ENCODE measurements around the gene MED27. TPM values are rescaled to one million over a fixed set of nuclear protein-coding genes. Genes with fewer than 3 reads are reported as not detected.

Gene MED27
- total and polyA plus RNA-seq, 2 of the 4 experiments (the other 2 are of a cell fraction), result 50.2 to 63.4 TPM

DNA sequence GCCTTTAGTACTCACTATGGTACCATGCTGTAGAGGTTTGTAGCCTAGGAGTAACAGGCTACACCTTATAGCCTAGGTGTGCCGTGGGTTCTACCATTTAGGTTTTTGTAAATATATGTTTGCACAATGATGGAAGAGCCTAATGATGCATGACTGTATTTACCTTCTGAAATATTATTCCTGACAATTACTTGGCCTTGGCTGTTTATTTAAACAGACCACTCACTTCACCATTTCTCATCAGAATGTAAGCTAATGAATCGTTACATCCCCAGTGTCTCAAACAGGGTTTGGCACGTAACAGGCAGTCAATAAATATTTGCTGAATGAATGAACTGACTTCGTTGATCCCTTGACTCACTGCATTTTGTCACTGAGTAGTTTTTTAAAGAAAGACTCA lies 93.1 kb downstream of the MED27 start:
- H2AFZ ChIP-seq (replicated peaks; ENCODE audit: low read length, poor library complexity), result no peak overlapping the region
- H3K18ac ChIP-seq (ENCODE audit: low read depth, low read length), result no peak overlapping the region
- CTCF ChIA-PET, result interaction anchor here (0.6 to 1.3 kb wide), 2 partner anchors 22 to 83 kb away, joined by 3 read pairs; no protein-coding TSS in a partner anchor
- no TSS peak for BruUV-seq (replicated peaks)
- no peak overlapping the region for H3K56ac ChIP-seq (ENCODE audit: extremely low read depth, insufficient read depth, low read length)
- no peak overlapping the region for H2BK120ac ChIP-seq (ENCODE audit: low read depth, low read length)
- H3K9me1 ChIP-seq (ENCODE audit: insufficient read depth, low read length), result peaks cover 11% of the 10 kb centered on the region
- H3K27ac ChIP-seq (ENCODE audit: insufficient read depth, low read length), result no peak overlapping the region
- H4K20me1 ChIP-seq (ENCODE audit: insufficient read depth, low read length), result peaks cover 7% of the 10 kb centered on the region; the same call in 1 of the 2 replicates
- no peak overlapping the region for H3K4me2 ChIP-seq (ENCODE audit: low read depth, low read length)
- no peaks in the 10 kb centered on the region for H3K36me3 ChIP-seq (ENCODE audit: control insufficient read depth, insufficient read depth, low read length)
- H3K14ac ChIP-seq (replicated peaks; ENCODE audit: low read depth, low read length), result no peak overlapping the region
- intact Hi-C loops (cut with micrococcal nuclease), result no loop called here
- no peak overlapping the region for H4K8ac ChIP-seq (ENCODE audit: low read depth in 2 of 2, low read length in 2 of 2)
- peaks cover 2% of the 10 kb centered on the region for H3K4me1 ChIP-seq (ENCODE audit: control insufficient read depth, insufficient read depth, low read length)
- no peak overlapping the region for H2BK20ac ChIP-seq (ENCODE audit: low read depth, low read length)
- no peak overlapping the region for H4K5ac ChIP-seq (ENCODE audit: low read depth, low read length)
- no CpG with 5 or more reads among the region's 4 CpGs for WGBS, 2 experiments (ENCODE audit: extremely low coverage in 2 of 2, insufficient read length in 1 of 2)
- TF ChIP-seq POLR2A (IDR thresholded peaks at IDR 0.05; ENCODE audit: low read depth, low read length), result no peak
- TF ChIP-seq, protein P1, sequence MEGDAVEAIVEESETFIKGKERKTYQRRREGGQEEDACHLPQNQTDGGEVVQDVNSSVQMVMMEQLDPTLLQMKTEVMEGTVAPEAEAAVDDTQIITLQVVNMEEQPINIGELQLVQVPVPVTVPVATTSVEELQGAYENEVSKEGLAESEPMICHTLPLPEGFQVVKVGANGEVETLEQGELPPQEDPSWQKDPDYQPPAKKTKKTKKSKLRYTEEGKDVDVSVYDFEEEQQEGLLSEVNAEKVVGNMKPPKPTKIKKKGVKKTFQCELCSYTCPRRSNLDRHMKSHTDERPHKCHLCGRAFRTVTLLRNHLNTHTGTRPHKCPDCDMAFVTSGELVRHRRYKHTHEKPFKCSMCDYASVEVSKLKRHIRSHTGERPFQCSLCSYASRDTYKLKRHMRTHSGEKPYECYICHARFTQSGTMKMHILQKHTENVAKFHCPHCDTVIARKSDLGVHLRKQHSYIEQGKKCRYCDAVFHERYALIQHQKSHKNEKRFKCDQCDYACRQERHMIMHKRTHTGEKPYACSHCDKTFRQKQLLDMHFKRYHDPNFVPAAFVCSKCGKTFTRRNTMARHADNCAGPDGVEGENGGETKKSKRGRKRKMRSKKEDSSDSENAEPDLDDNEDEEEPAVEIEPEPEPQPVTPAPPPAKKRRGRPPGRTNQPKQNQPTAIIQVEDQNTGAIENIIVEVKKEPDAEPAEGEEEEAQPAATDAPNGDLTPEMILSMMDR (conservative IDR thresholded peaks at IDR 0.05; ENCODE audit: low read depth, low read length), result no peak
- no peak for TF ChIP-seq RFX5 (IDR thresholded peaks at IDR 0.05; ENCODE audit: low read depth, low read length)
- TF ChIP-seq CEBPB (IDR thresholded peaks at IDR 0.05; ENCODE audit: low read depth, low read length), result no peak
- TF ChIP-seq USF2 (IDR thresholded peaks at IDR 0.05; ENCODE audit: low read depth, low read length), result no peak
- no peak for TF ChIP-seq RCOR1 (IDR thresholded peaks at IDR 0.05; ENCODE audit: insufficient replicate concordance, low read length)
- no peak for TF ChIP-seq MXI1 (IDR thresholded peaks at IDR 0.05; ENCODE audit: borderline replicate concordance, low read depth, low read length)
- no peak for TF ChIP-seq SMC3 (IDR thresholded peaks at IDR 0.05; ENCODE audit: low read depth, low read length)
- no peak for TF ChIP-seq BHLHE40 (IDR thresholded peaks at IDR 0.05; ENCODE audit: low read depth, low read length)
- no peak for TF ChIP-seq FOS (IDR thresholded peaks at IDR 0.05; ENCODE audit: low read depth, low read length)
- TF ChIP-seq CHD1 (IDR thresholded peaks at IDR 0.05; ENCODE audit: low read depth, low read length), result no peak
- TF ChIP-seq MAFK (IDR thresholded peaks at IDR 0.05; ENCODE audit: low read depth, low read length), result no peak
- no peak for TF ChIP-seq MAZ (IDR thresholded peaks at IDR 0.05; ENCODE audit: borderline replicate concordance, low read depth, low read length)
- TF ChIP-seq RAD21 (IDR thresholded peaks at IDR 0.05; ENCODE audit: low read length), result no peak
- TF ChIP-seq, protein P2, sequence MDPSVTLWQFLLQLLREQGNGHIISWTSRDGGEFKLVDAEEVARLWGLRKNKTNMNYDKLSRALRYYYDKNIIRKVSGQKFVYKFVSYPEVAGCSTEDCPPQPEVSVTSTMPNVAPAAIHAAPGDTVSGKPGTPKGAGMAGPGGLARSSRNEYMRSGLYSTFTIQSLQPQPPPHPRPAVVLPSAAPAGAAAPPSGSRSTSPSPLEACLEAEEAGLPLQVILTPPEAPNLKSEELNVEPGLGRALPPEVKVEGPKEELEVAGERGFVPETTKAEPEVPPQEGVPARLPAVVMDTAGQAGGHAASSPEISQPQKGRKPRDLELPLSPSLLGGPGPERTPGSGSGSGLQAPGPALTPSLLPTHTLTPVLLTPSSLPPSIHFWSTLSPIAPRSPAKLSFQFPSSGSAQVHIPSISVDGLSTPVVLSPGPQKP (IDR thresholded peaks at IDR 0.05; ENCODE audit: borderline replicate concordance, low read depth, low read length), result no peak
- no peak for TF ChIP-seq NFE2L2 (IDR thresholded peaks at IDR 0.05; ENCODE audit: low read depth, low read length)
- in situ Hi-C loops (cut with MboI; ENCODE audit: low sequenced_read_pairs), result no loop called here
- no peaks in the 10 kb centered on the region for H3K9me3 ChIP-seq (ENCODE audit: control insufficient read depth, insufficient read depth, low read length)
- H3K23ac ChIP-seq (ENCODE audit: low read depth, low read length), result 0 out of 2 replicates have a peak overlapping the region, but pooled peaks have one; percentile 46
- H3K4ac ChIP-seq (ENCODE audit: low read depth, low read length), result no peak overlapping the region; the same call in 1 of the 2 replicates
- no peak overlapping the region for H2BK5ac ChIP-seq (ENCODE audit: low read depth, low read length, poor library complexity, severe bottlenecking)
- H2BK15ac ChIP-seq (ENCODE audit: low read depth, low read length), result no peak overlapping the region
- POLR2A ChIA-PET (ENCODE audit: unreplicated experiment), result no interaction called here
- no peak overlapping the region for H3K4me3 ChIP-seq (ENCODE audit: insufficient read depth, low read depth, low read length)
- H4K91ac ChIP-seq (ENCODE audit: insufficient read depth, low read depth, low read length), result no peak overlapping the region
- no peak overlapping the region for H2AK5ac ChIP-seq (ENCODE audit: low read depth, low read length)
- no peaks in the 10 kb centered on the region for H3K27me3 ChIP-seq (ENCODE audit: control insufficient read depth, insufficient read depth, low read length)
- ATAC-seq (ENCODE audit: low read depth), result peak; percentile 37; the same call in 1 of the 2 replicates
- H2AK9ac ChIP-seq (replicated peaks; ENCODE audit: low read depth, low read length, poor library complexity), result no peak overlapping the region
- H3K9ac ChIP-seq (ENCODE audit: low read depth, low read length), result no peak overlapping the region
- DNase-seq, result peak; percentile 65
- dilution Hi-C loops (cut with HindIII; ENCODE audit: low sequenced_read_pairs, unreplicated experiment), result no loop called here
- peaks cover 37 to 62% of the 10 kb centered on the region in 2 experiments for H3K79me1 ChIP-seq (ENCODE audit: low read depth in 1 of 2, low read length in 2 of 2)
